Bronchial smooth muscle cell (primary cell): ENCODE measurements around the gene WDR76. TPM values are rescaled to one million over a fixed set of nuclear protein-coding genes. Genes with fewer than 3 reads are reported as not detected.

Experiments
- total RNA-seq: library from RNA; depleted of rRNA; stranded (reverse); fragments of >200 nt; gene quantifications from 2 replicates; pipeline ENCODE4 v1.2.1, GENCODE V29; 2014

Gene WDR76
- total RNA-seq, result 2.1 and 3.3 TPM in 2 replicates

GRCh38 chr15:43826508-43827341, at the start of gene WDR76:
Gene WDR76 (plus strand): TSS chr15:43827002. CDS start chr15:43827033, 31 bp downstream.

GRCh38 chr15:43791993-43792760, 34.6 kb upstream of the WDR76 start, which contains the start of gene SERF2:
Gene SERF2 (plus strand): TSS chr15:43792320. CDS start chr15:43792377, 57 bp downstream.

GRCh38 chr15:43799945-43800285, 26.9 kb upstream of the WDR76 start, which contains the start of gene SERINC4:
Gene SERINC4 (minus strand): TSS chr15:43800220. CDS start chr15:43799986, 234 bp downstream.

GRCh38 chr15:43800286-43801141, 26.3 kb upstream of the WDR76 start, which contains the start of gene HYPK:
Gene HYPK (plus strand): TSS chr15:43800599. CDS start chr15:43800623, 24 bp downstream.

GRCh38 chr15:43824302-43825246, 2.2 kb upstream of the WDR76 start, which contains the start of gene MFAP1:
Gene MFAP1 (minus strand): TSS chr15:43824690. CDS start chr15:43824569, 121 bp downstream.

Other genes starting within 250 kb of the WDR76 start
- gene PPIP5K1, start 236.8 kb upstream of the WDR76 start, total RNA-seq, result 21.8 and 23.3 TPM in 2 replicates
- gene CKMT1B, start 233.0 kb upstream of the WDR76 start, total RNA-seq, result not detected in 2 replicates
- gene STRC, start 208.2 kb upstream of the WDR76 start, total RNA-seq, result 0.09 and 0.16 TPM in 2 replicates
- 1.1 and 1.3 TPM in 2 replicates for gene CATSPER2, start 178.2 kb upstream of the WDR76 start, total RNA-seq
- 0.16 and 0.26 TPM in 2 replicates for gene CKMT1A, start 133.1 kb upstream of the WDR76 start, total RNA-seq
- 77.9 and 95.7 TPM in 2 replicates for gene PDIA3, start 80.6 kb upstream of the WDR76 start, total RNA-seq
- 4.9 and 10.7 TPM in 2 replicates for gene ELL3, start 50.0 kb upstream of the WDR76 start, total RNA-seq
- 316 and 469 TPM in 2 replicates for gene SERF2, start 34.7 kb upstream of the WDR76 start, total RNA-seq
- gene SERINC4, start 26.8 kb upstream of the WDR76 start, total RNA-seq, result not detected in 2 replicates
- 5.5 and 11.0 TPM in 2 replicates for gene HYPK, start 26.4 kb upstream of the WDR76 start, total RNA-seq
- gene MFAP1, start 2.3 kb upstream of the WDR76 start, total RNA-seq, result 32.0 and 33.7 TPM in 2 replicates